Measurements from ENCODE around the gene NTSR1.
A peak's percentile ranks its signal among the peaks of the same experiment; 100 is the strongest.

The NTSR1 gene

GRCh38 chr20:62739067-62739466, 30.4 kb downstream of the NTSR1 start:
- Histone ChIP-seq H3K9ac (ENCODE audit: insufficient read length, low read depth) (no peak overlapping the region), H3K4me1 (ENCODE audit: insufficient read depth, insufficient read length) (peaks cover 32% of the 10 kb centered on the region), H3K4me3 (ENCODE audit: insufficient read length, low read depth) (no peak overlapping the region)

GRCh38 chr20:62739581-62740285, 31.1 kb downstream of the NTSR1 start:
- no peak for DNase-seq (ENCODE audit: low read depth, low spot score)
- no peak overlapping the region for H3K9ac ChIP-seq (ENCODE audit: insufficient read length, low read depth)
- H3K4me1 ChIP-seq (ENCODE audit: insufficient read depth, insufficient read length), result peaks cover 34% of the 10 kb centered on the region
- no peak overlapping the region for H3K4me3 ChIP-seq (ENCODE audit: insufficient read length, low read depth)
- H3K9me3 ChIP-seq (ENCODE audit: insufficient read depth, low read length), result no peaks in the 10 kb centered on the region
- no peak for TF ChIP-seq YY1 (IDR thresholded peaks at IDR 0.05; ENCODE audit: insufficient read depth, insufficient read length)
- no peak for TF ChIP-seq SUZ12 (IDR thresholded peaks at IDR 0.05; ENCODE audit: extremely low read depth, insufficient read depth, insufficient read length)
- TF ChIP-seq ZNF274 (IDR thresholded peaks at IDR 0.05; ENCODE audit: low read depth, low read length), result no peak
- H3K27me3 ChIP-seq (ENCODE audit: insufficient read depth, insufficient read length), result no peaks in the 10 kb centered on the region
- H3K36me3 ChIP-seq (ENCODE audit: insufficient read depth, insufficient read length, low read length), result no peaks in the 10 kb centered on the region

More at GRCh38 chr20:62739067-62739466, 30.4 kb downstream of the NTSR1 start:
- TF ChIP-seq SUZ12 (IDR thresholded peaks at IDR 0.05; ENCODE audit: extremely low read depth, insufficient read depth, insufficient read length) (no peak), ZNF274 (IDR thresholded peaks at IDR 0.05; ENCODE audit: low read depth, low read length) (no peak), YY1 (IDR thresholded peaks at IDR 0.05; ENCODE audit: insufficient read depth, insufficient read length) (no peak)
- Histone ChIP-seq H3K36me3 (ENCODE audit: insufficient read depth, insufficient read length, low read length) (no peaks in the 10 kb centered on the region), H3K27me3 (ENCODE audit: insufficient read depth, insufficient read length) (no peaks in the 10 kb centered on the region), H3K9me3 (ENCODE audit: insufficient read depth, low read length) (no peaks in the 10 kb centered on the region)
- DNase-seq (ENCODE audit: low read depth, low spot score), result no peak

GRCh38 chr20:62740286-62741141, 31.9 kb downstream of the NTSR1 start:
- TF ChIP-seq YY1 (IDR thresholded peaks at IDR 0.05; ENCODE audit: insufficient read depth, insufficient read length) (no peak), SUZ12 (IDR thresholded peaks at IDR 0.05; ENCODE audit: extremely low read depth, insufficient read depth, insufficient read length) (no peak), ZNF274 (IDR thresholded peaks at IDR 0.05; ENCODE audit: low read depth, low read length) (no peak)
- Histone ChIP-seq H3K9me3 (ENCODE audit: insufficient read depth, low read length) (no peaks in the 10 kb centered on the region), H3K4me3 (ENCODE audit: insufficient read length, low read depth) (no peak overlapping the region), H3K27me3 (ENCODE audit: insufficient read depth, insufficient read length) (no peaks in the 10 kb centered on the region), H3K4me1 (ENCODE audit: insufficient read depth, insufficient read length) (peaks cover 35% of the 10 kb centered on the region), H3K9ac (ENCODE audit: insufficient read length, low read depth) (peak overlapping the region; percentile 1), H3K36me3 (ENCODE audit: insufficient read depth, insufficient read length, low read length) (no peaks in the 10 kb centered on the region)
- DNase-seq (ENCODE audit: low read depth, low spot score), result no peak

GRCh38 chr20:62741191-62741691, 32.6 kb downstream of the NTSR1 start:
- Histone ChIP-seq H3K36me3 (ENCODE audit: insufficient read depth, insufficient read length, low read length) (no peaks in the 10 kb centered on the region), H3K4me1 (ENCODE audit: insufficient read depth, insufficient read length) (peaks cover 35% of the 10 kb centered on the region), H3K4me3 (ENCODE audit: insufficient read length, low read depth) (no peak overlapping the region), H3K27me3 (ENCODE audit: insufficient read depth, insufficient read length) (no peaks in the 10 kb centered on the region), H3K9ac (ENCODE audit: insufficient read length, low read depth) (no peak overlapping the region), H3K9me3 (ENCODE audit: insufficient read depth, low read length) (no peaks in the 10 kb centered on the region)
- DNase-seq (ENCODE audit: low read depth, low spot score), result peak; percentile 40
- TF ChIP-seq SUZ12 (IDR thresholded peaks at IDR 0.05; ENCODE audit: extremely low read depth, insufficient read depth, insufficient read length), result no peak
- no peak for TF ChIP-seq YY1 (IDR thresholded peaks at IDR 0.05; ENCODE audit: insufficient read depth, insufficient read length)
- TF ChIP-seq ZNF274 (IDR thresholded peaks at IDR 0.05; ENCODE audit: low read depth, low read length), result no peak

- no peak overlapping the region for H3K4me3 ChIP-seq (ENCODE audit: insufficient read length, low read depth)
- no peak overlapping the region for H3K9ac ChIP-seq (ENCODE audit: insufficient read length, low read depth)
- no peak for DNase-seq (ENCODE audit: low read depth, low spot score)
- H3K27me3 ChIP-seq (ENCODE audit: insufficient read depth, insufficient read length), result no peaks in the 10 kb centered on the region
- no peak for TF ChIP-seq YY1 (IDR thresholded peaks at IDR 0.05; ENCODE audit: insufficient read depth, insufficient read length)
- no peak for TF ChIP-seq ZNF274 (IDR thresholded peaks at IDR 0.05; ENCODE audit: low read depth, low read length)
- TF ChIP-seq SUZ12 (IDR thresholded peaks at IDR 0.05; ENCODE audit: extremely low read depth, insufficient read depth, insufficient read length), result no peak
- no peaks in the 10 kb centered on the region for H3K36me3 ChIP-seq (ENCODE audit: insufficient read depth, insufficient read length, low read length)
- H3K4me1 ChIP-seq (ENCODE audit: insufficient read depth, insufficient read length), result peaks cover 35% of the 10 kb centered on the region
- H3K9me3 ChIP-seq (ENCODE audit: insufficient read depth, low read length), result no peaks in the 10 kb centered on the region
These were observed 33.3 kb downstream of the NTSR1 start for GRCh38 chr20:62741701-62742491.

GRCh38 chr20:62742550-62742949, 33.9 kb downstream of the NTSR1 start:
- Histone ChIP-seq H3K27me3 (ENCODE audit: insufficient read depth, insufficient read length) (no peaks in the 10 kb centered on the region), H3K9ac (ENCODE audit: insufficient read length, low read depth) (no peak overlapping the region), H3K4me3 (ENCODE audit: insufficient read length, low read depth) (no peak overlapping the region), H3K4me1 (ENCODE audit: insufficient read depth, insufficient read length) (peaks cover 33% of the 10 kb centered on the region), H3K36me3 (ENCODE audit: insufficient read depth, insufficient read length, low read length) (no peaks in the 10 kb centered on the region), H3K9me3 (ENCODE audit: insufficient read depth, low read length) (no peaks in the 10 kb centered on the region)
- no peak for DNase-seq (ENCODE audit: low read depth, low spot score)
- no peak for TF ChIP-seq ZNF274 (IDR thresholded peaks at IDR 0.05; ENCODE audit: low read depth, low read length)
- TF ChIP-seq YY1 (IDR thresholded peaks at IDR 0.05; ENCODE audit: insufficient read depth, insufficient read length), result no peak
- TF ChIP-seq SUZ12 (IDR thresholded peaks at IDR 0.05; ENCODE audit: extremely low read depth, insufficient read depth, insufficient read length), result no peak

All from NT2/D1 (cell line).